GM18508 (cell line): ENCODE results near the gene NFKBIA.
"Not testable (repeated sequence)": the region's sequence is repeated elsewhere in the genome, so short reads cannot be mapped to it uniquely, and the experiment has no call there.

Experiments used
- ATAC-seq: cut with Tn5 transposase; IDR thresholded peaks from one replicate; pipeline ENCODE4 v1.9.1; 2021; ENCODE audit warnings: moderate number of reproducible peaks; ENCODE audit not compliant: insufficient read depth, unreplicated experiment

NFKBIA gene

DNA sequence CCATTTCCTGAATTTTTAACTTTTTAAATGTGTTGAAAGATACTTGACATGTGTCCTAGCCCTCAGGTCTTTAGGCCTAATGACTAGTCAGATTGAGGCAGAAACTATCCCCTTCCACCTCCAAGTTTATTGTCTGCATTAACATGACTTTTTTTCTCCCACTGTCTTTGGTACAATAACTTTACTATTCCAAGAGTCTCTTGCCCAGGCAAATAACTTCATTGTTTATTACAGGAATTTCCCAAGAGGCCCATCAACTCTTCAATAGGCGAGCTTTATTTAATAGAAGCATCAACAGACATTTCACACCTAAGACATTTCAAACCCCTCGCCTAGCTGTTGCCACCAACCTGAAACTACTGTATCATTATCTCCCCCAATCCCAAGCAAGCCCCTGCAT is 10.7 kb downstream of the NFKBIA start:
- ATAC-seq: no peak

DNA sequence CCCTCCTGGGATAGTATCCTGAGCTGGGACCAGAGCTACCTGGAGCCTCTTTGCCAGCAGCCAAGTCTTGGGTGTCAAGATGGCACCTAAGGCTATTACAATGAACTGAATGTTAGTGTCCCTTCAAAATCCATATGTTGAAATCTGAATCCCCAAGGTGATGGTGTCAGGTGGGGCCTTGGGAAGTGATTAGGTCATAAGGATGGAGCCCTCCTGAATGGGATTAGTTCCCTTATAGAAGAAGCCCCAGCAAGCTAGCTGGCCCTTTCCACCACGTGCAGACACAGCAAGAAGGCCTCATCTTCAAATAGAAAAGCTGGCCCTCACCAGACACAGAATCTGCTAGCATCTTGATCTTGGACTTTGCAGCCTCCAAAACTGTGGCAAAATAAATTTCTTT is 12.4 kb downstream of the NFKBIA start:
- ATAC-seq: no peak

GRCh38 chr14:35391388-35391710 is 13.2 kb downstream of the NFKBIA start:
- ATAC-seq: no peak

GRCh38 chr14:35390577-35391387 is 13.8 kb downstream of the NFKBIA start:
- no peak for ATAC-seq

GRCh38 chr14:35389315-35389667 is 15.3 kb downstream of the NFKBIA start:
- no peak for ATAC-seq

DNA sequence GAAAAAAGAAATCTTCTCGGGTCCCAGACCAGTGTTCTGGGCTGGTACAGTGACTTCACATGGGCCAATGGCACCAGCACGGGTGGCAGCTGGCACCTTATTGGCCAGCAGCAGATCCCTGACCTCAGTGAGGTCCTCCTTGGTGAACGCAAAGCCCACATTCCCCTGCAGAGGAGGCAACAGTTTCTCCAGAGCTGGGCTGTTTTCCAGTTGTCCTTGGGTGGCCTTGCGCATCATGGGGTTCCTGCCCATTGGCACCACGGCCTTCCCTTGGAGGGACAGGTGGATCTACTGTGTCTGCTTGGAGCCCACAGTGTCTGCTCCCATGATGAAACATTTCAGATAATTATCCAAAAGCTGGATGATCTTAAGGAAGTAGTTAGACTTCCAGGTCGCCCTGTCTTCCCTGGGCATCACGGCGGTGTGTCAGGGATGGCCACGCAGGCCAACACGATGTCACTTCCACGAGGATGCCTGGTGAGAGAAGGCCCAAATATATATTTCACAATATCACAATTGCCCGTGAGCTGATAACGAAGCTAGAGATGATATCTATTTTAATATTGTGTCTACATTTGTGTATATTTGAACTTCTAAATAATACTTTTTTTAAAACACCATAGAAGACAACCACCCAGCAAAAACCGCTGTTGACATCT is 15.8 kb downstream of the NFKBIA start:
- ATAC-seq: no peak

DNA sequence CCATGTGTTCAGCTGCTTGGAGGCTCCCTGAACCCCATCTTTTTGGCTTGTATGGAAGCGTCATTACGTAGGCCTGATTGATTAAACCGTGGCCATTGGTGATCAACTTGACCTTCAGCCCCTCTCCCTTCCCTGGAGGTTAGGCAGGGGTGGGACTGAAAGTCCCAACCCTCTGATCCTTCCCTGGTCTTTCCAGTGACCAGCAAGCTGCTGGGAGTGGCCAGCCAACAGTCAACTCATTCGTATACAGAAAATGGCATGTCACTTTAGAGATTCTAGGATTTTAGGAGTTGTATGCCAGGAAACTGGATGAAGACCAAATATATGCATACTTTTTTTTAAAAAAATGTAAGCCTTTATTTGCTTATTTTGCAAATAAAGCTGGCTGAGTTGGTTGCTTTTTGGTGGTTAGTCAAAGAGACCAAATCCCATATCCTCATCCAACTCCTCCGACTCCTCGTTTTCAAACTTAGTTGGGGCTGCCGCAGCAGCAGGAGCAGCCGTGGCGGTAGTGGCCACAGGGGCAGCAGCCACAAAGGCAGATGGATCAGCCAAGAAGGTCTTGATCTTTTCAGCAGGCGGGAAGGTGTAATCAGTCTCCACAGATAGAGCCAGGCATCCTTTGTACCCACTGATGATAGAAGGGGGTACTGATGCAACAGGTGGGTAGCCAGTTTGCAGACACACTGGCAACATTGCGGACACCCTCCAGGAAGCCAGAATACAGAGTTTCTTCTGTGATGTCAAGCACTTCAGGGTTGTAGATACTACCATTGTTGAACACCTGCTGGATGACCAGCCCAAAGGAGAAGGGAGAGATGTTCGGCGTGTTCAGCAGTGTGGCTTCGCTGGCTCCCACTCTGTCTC is 16.6 kb downstream of the NFKBIA start:
- ATAC-seq: no peak

DNA sequence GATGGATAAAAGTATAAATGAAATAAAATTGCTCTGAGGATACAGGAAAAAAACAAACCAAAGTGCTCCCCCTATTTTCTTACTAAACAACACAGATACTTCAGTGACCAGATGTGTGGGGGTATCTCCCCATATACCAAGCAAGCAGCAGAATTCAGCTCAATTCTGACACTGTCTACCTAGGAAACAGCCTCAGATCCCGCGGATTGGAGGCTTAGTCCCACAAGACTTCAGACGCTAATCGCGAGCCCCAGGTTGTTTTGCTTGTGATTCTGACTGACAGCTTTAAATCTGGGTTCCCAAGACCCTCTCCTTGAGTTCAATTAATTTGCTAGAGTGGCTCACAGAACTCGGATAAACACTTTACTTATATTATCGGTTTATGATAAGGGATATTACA is 17.3 kb downstream of the NFKBIA start:
- no peak for ATAC-seq

- ATAC-seq: no peak
Measured at GRCh38 chr14:35386673-35387125, 17.9 kb downstream of the NFKBIA start.

DNA sequence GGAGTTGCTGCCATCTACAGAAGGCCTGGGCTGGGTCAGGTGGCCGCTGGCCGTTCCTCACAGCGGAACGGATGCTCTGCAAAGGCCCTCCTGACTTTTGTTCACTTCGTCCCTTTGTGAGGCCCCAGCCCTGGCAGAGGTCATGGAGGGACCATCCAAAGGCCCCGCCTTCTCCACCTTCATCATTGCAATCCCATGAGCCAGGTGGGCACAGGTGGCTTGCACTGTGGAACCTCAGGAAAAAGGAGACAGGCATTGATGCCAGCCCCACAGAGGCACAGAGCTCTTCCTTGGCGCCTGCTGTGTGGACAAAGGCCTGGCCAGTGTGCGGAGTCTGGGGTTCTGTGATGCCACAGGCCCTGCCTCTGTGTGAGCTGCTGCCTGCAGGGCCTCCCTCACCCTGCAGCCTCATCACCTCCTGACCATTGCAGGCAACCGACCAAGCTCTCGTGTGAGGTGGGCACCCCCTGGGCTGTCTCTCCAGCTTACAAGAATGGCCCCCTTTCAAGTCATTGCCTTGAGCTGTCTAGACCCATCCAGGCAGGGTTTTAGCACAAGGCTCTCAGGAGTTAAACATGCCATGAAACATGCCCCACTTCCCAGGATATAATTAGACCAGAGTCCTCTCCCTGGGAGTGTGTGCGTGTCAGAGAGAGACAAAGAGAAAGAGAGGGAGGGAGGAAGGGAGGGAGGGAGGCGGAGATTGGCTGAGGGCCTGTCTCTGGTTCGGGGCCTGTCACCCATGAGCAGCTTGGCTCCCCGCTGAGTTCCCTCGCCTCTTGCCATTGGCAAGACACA is 19.3 kb downstream of the NFKBIA start:
- no peak for ATAC-seq

DNA sequence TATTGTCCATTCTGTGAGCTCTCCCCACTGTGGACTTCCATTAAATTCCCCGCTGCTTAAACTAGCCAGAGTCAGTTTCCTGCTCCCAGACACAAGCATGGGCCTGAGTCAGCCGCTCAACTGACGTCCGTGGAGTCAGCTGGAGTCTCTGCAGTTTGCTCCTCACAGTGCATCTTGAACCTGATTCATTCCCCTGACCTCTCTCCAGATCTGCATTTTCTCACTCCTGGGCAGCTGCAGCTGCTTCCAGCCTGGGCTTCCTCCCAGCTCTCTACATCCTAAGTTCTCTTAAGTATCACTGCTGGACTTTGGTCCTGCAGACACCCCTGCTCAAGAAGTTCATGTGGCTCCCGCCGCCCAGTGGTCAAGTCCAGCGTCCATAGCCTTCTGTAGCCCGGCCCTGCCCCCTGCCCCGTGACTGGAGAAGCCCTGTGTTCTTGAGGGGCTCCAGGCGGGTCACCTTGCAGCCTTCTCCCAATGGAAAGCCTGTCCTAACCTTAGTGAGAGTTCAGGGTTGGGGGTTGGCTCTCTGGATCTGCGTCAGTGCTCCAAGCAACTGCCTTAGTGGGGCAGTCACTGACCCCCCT is 20.0 kb downstream of the NFKBIA start:
- no peak for ATAC-seq

DNA sequence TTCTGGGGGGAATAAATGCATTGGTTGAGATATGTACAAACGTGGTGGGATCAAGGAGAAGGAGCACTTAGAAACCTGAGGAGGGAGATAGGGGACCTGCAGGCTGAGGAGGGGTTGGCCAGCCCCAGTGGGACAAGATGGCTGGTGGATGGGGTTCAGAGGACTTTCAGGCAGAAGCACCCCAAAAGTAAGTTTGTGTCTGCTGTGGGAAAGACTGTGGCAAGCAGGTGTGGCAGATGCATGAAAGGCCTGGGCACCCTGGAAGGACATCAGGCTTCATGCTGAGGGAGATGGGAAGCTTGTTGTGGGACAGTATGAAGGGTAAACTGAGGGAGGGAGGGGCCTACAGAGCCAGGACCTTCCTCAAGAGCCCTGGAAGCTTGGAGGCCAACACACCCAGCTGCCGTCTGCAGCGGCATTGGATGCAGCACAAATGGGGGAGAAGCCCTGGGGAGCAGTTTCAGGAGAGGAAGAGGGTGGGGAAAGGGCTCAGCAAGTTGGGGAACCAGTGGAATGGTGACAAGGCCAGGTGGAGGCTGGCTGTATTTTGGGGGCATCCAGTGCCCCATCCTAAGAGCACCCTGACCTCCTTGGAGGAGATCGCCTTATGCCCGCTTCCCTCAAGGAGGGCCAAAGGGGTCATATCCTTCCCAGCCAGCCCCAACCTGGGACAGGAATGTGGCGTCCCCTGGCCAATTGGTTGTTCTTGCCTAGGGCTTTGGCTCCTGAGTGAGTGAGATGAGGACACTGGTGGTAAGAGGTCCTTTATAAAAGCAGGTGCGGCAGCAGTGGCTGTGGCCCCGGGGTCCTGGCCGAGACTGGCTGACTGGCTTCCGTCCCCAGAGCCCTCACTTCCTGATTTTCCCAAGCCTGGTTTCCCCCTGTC is 20.7 kb downstream of the NFKBIA start:
- no peak for ATAC-seq

- ATAC-seq: no peak
Measured at GRCh38 chr14:35380794-35381193, 23.8 kb downstream of the NFKBIA start.

DNA sequence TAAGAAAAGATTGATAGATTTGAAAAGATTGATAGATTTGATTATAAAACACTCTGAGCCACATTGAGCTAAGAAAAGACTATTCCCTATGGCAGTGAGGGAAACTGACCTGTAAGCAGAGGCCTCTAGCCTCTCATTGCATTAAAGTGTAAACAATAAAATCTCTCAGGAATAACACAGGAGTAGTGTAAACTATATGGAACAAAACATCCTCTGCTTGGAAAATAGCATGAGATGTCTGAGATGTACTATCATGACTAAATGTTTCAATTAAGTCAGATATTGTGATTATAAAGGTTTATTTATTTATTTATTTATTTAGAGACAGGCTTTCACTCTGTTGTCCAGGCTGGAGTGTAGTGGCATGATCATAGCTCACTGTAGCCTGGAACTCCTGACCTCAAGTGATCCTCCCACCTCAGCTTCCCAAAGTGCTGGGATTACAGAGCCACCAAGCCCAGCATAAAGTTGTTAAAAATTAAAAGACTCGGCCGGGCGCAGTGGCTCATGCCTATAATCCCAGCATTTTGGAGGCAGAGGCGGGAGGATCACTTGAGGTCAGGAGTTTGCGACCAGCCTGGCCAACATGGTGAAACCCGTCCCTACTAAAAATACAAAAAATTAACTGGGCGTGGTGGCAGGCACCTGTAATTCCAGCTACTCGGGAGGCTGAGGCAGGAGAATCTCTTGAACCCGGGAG is 25.2 kb downstream of the NFKBIA start:
- ATAC-seq: not testable (repeated sequence)

- ATAC-seq: no peak
Measured at GRCh38 chr14:35378425-35379233, 25.9 kb downstream of the NFKBIA start.

GRCh38 chr14:35375558-35376025 is 29.0 kb downstream of the NFKBIA start:
- no peak for ATAC-seq

- ATAC-seq: no peak
Measured at GRCh38 chr14:35374263-35374712, 30.3 kb downstream of the NFKBIA start.
